K562 (cell line): ENCODE measurements around the gene NUP43. TPM values are rescaled to one million over a fixed set of nuclear protein-coding genes. Genes with fewer than 3 reads are reported as not detected.

Experiments
- ADNP ChIP-seq: fragments of 200-800 bp; sonication (Bioruptor generic); IDR thresholded peaks from 2 replicates; pipeline ENCODE4 v1.6.1; 2016; ENCODE audit warnings: missing genetic modification characterization, missing compliant biosample characterization
- CTBP1 ChIP-seq: fragments of 450-650 bp; IDR thresholded peaks from 2 replicates; pipeline ENCODE4 v1.6.1; 2016; ENCODE audit warnings: borderline replicate concordance
- ESRRA ChIP-seq: fragments of 450-650 bp; IDR thresholded peaks from 2 replicates; pipeline ENCODE4 v1.6.1; 2014; ENCODE audit warnings: low read depth, mild to moderate bottlenecking, moderate library complexity, borderline replicate concordance
- ESRRB ChIP-seq: fragments of 250-450 bp; sonication (Bioruptor Pico); IDR thresholded peaks from 2 replicates; pipeline ENCODE4 v1.5.0; 2020; ENCODE audit warnings: mild to moderate bottlenecking, moderate library complexity, borderline replicate concordance
- FOXJ3 ChIP-seq: sonication (generic); formaldehyde crosslinking; IDR thresholded peaks from 2 replicates; pipeline ENCODE4 v1.4.0; 2020; ENCODE audit warnings: mild to moderate bottlenecking, missing genetic modification reagents
- FOXK2 ChIP-seq, 2 experiments: fragments of 450-650 bp; IDR thresholded peaks in 1 of 2; conservative IDR thresholded peaks in 1 of 2; 2 replicates each; pipeline ENCODE4 v1.6.1; 2016; ENCODE audit warnings: low read depth in 2 of 2, mild to moderate bottlenecking in 1 of 2
- FUS ChIP-seq: fragments of 200-400 bp; formaldehyde crosslinking; optimal IDR thresholded peaks from 2 replicates; pipeline ENCODE3; 2017; ENCODE audit warnings: low read depth, low read length
- HNRNPH1 ChIP-seq: fragments of 200-400 bp; formaldehyde crosslinking; optimal IDR thresholded peaks from 2 replicates; pipeline ENCODE3; 2017; ENCODE audit warnings: low read depth, mild to moderate bottlenecking, low read length, moderate library complexity
- IRF2 ChIP-seq: sonication (generic); formaldehyde crosslinking; IDR thresholded peaks from 2 replicates; pipeline ENCODE4 v1.8.1; 2022; ENCODE audit warnings: mild to moderate bottlenecking, missing genetic modification reagents
- KDM5B ChIP-seq: fragments of 200-600 bp; sonication (generic); IDR thresholded peaks from 2 replicates; pipeline ENCODE4 v1.6.1; 2012; ENCODE audit warnings: low read depth, mild to moderate bottlenecking, moderate library complexity, low read length, control low read depth, inconsistent platforms; ENCODE audit not compliant: insufficient replicate concordance
- MAFF ChIP-seq: IDR thresholded peaks from 2 replicates; pipeline ENCODE4 v1.6.1; 2012; ENCODE audit warnings: low read length, improper control_type of control experiment
- MXI1 ChIP-seq: IDR thresholded peaks from 2 replicates; pipeline ENCODE4 v1.6.1; 2011; ENCODE audit warnings: low read depth, mild to moderate bottlenecking, improper control_type of control experiment, low read length
- NFE2 ChIP-seq: IDR thresholded peaks from 2 replicates; pipeline ENCODE4 v1.6.1; 2014; ENCODE audit warnings: antibody characterized with exemption, low read depth
- NFYB ChIP-seq: IDR thresholded peaks from 2 replicates; pipeline ENCODE4 v1.6.1; 2011; ENCODE audit warnings: mild to moderate bottlenecking, moderate library complexity; ENCODE audit not compliant: insufficient read length; ENCODE audit errors: extremely low read depth
- NONO ChIP-seq, 2 experiments: fragments of 200-400 bp in 1 of 2; fragments of 450-650 bp in 1 of 2; formaldehyde crosslinking in 1 of 2; IDR thresholded peaks; 2 replicates each; pipeline ENCODE4 v1.6.1; 2017; ENCODE audit warnings: low read depth in 2 of 2, mild to moderate bottlenecking in 2 of 2, moderate library complexity in 2 of 2, low read length in 1 of 2
- NRF1 ChIP-seq, 2 experiments: fragments of 450-650 bp; IDR thresholded peaks in 1 of 2; conservative IDR thresholded peaks in 1 of 2; 2 replicates each; pipeline ENCODE4 v1.6.1; 2014; ENCODE audit warnings: mild to moderate bottlenecking in 2 of 2
- PML ChIP-seq: IDR thresholded peaks from 2 replicates; pipeline ENCODE4 v1.6.1; 2012; ENCODE audit warnings: low read length, inconsistent platforms
- POLR3G ChIP-seq: IDR thresholded peaks from 2 replicates; pipeline ENCODE4 v1.6.1; 2011; ENCODE audit not compliant: insufficient read length, insufficient replicate concordance; ENCODE audit errors: extremely low read depth
- RBFOX2 ChIP-seq: fragments of 200-400 bp; formaldehyde crosslinking; IDR thresholded peaks from 2 replicates; pipeline ENCODE4 v1.6.1; 2017; ENCODE audit warnings: low read depth, mild to moderate bottlenecking, low read length, moderate library complexity
- SAFB2 ChIP-seq: fragments of 200-400 bp; formaldehyde crosslinking; IDR thresholded peaks from 2 replicates; pipeline ENCODE4 v1.6.1; 2018; ENCODE audit warnings: borderline replicate concordance, low read length, low read depth, moderate library complexity; ENCODE audit not compliant: severe bottlenecking
- SMARCC2 ChIP-seq: fragments of 450-650 bp; IDR thresholded peaks from 2 replicates; pipeline ENCODE4 v1.6.1; 2017; ENCODE audit warnings: antibody characterized with exemption, moderate library complexity, mild to moderate bottlenecking, low read depth
- SNIP1 ChIP-seq: fragments of 450-650 bp; IDR thresholded peaks from 2 replicates; pipeline ENCODE4 v1.7.1; 2017; ENCODE audit warnings: low read depth, mild to moderate bottlenecking
- ZBTB7A ChIP-seq: IDR thresholded peaks from 2 replicates; pipeline ENCODE4 v1.6.1; 2011; ENCODE audit warnings: low read depth, mild to moderate bottlenecking, low read length, moderate library complexity, borderline replicate concordance; ENCODE audit not compliant: control insufficient read depth
- ZNF644 ChIP-seq: fragments of 200-800 bp; sonication (Bioruptor generic); IDR thresholded peaks from 2 replicates; pipeline ENCODE4 v1.6.1; 2016; ENCODE audit warnings: low read depth, missing genetic modification characterization, missing compliant biosample characterization
- polyA plus RNA-seq, 8 experiments: library from polyadenylated mRNA; depleted of rRNA in 4 of 8; stranded (reverse) in 5 of 8; unstranded in 3 of 8; fragments of >200 nt; fragmentation: Nextera tagmentation in 2 of 8; fragmentation: Illumina TruSeq in 1 of 8; extraction: Ambion mirVana in 2 of 8; extraction: Trizol in 1 of 8; gene quantifications; 2 replicates each; pipeline versions ENCODE4 v1.2.1 to v1.2.3, GENCODE V29; 2011 to 2014; ENCODE audit warnings: inconsistent platforms in 1 of 8, missing spikeins in 1 of 8
- total RNA-seq, 7 experiments: library from RNA; depleted of rRNA in 6 of 7; stranded (reverse); fragments of >200 nt in 6 of 7; fragmentation: Illumina TruSeq in 2 of 7; extraction: Trizol in 2 of 7; gene quantifications; 2 replicates each; pipeline versions ENCODE4 v1.2.1 to v1.2.3, GENCODE V29; 2011 to 2021; ENCODE audit warnings: low replicate concordance in 1 of 7
- TF ChIP-seq, protein P1 (sequence below): fragments of 450-650 bp; formaldehyde crosslinking; IDR thresholded peaks from 2 replicates; pipeline ENCODE4 v1.4.0; 2020; ENCODE audit warnings: mild to moderate bottlenecking
- TF ChIP-seq, protein P2 (sequence below): fragments of 250-450 bp; sonication (Bioruptor Pico); IDR thresholded peaks from 2 replicates; pipeline ENCODE4 v1.4.0; 2020; ENCODE audit warnings: mild to moderate bottlenecking, moderate library complexity

The NUP43 gene
- total and polyA plus RNA-seq, 9 of the 15 experiments (the other 6 are each of a cell fraction or from before 2014, with no cell fraction given) = 28.9 to 136 (median 67.4) TPM

DNA sequence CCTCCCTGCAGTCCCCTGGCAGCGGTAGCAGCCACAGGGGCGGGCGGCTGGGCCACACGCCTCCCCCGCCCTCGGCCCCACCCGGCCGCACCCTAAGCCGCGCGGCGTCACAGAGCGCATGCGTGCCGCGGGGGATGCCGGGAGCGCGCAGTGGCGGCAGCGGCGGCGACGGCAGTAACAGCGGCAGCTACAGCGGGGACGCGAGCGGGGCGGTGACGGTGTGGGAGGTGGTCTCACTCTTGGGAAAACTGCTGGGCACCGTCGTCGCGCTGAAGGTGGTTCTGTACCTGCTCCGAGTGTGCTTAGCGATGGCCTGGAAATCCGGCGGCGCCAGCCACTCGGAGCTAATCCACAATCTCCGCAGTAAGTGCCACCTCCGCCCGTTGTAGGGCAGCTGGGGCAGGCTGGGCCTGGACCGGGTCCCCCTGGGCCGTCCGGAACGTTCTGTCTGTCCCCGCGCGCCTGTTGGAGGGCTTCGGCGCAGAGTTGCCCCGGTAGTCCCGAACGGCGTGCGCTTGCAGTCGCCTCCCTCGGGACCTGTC lies 3.3 kb upstream of the NUP43 start, which contains the start of gene PCMT1 (continued):
- TF ChIP-seq ESRRB (CRISPR knock-in tag) = no peak
- TF ChIP-seq SNIP1 = no peak
- TF ChIP-seq KDM5B = peak; percentile 82
- no peak for TF ChIP-seq NFYB
- peak; percentile 94 to 95 for TF ChIP-seq NRF1 (conservative IDR thresholded peaks at IDR 0.05 in 1 of 2, IDR thresholded peaks at IDR 0.05 in 1 of 2)
- TF ChIP-seq HNRNPH1 = no peak
- no peak for TF ChIP-seq MXI1
- TF ChIP-seq FUS = no peak
- peak; percentile 65; the same call in 1 of the 2 replicates for TF ChIP-seq ZBTB7A
- peak in 1 of 2 experiments; percentile 31; a peak in 1 of 4 replicates for TF ChIP-seq FOXK2 (conservative IDR thresholded peaks at IDR 0.05 in 1 of 2, IDR thresholded peaks at IDR 0.05 in 1 of 2; ENCODE audit: low read depth in 2 of 2)
- peak; percentile 82 for TF ChIP-seq PML
- no peak for TF ChIP-seq FOXJ3 (CRISPR knock-in tag)
- no peak; the same call in 1 of the 2 replicates for TF ChIP-seq SMARCC2
- peak; percentile 89 for TF ChIP-seq RBFOX2
- no peak for TF ChIP-seq ADNP (tag)
- TF ChIP-seq, protein P1, sequence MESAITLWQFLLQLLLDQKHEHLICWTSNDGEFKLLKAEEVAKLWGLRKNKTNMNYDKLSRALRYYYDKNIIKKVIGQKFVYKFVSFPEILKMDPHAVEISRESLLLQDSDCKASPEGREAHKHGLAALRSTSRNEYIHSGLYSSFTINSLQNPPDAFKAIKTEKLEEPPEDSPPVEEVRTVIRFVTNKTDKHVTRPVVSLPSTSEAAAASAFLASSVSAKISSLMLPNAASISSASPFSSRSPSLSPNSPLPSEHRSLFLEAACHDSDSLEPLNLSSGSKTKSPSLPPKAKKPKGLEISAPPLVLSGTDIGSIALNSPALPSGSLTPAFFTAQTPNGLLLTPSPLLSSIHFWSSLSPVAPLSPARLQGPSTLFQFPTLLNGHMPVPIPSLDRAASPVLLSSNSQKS (CRISPR knock-in tag) = no peak
- no peak for TF ChIP-seq POLR3G
- no peak; a peak in 1 of 4 replicates for TF ChIP-seq NONO (IDR thresholded peaks at IDR 0.05; ENCODE audit: low read depth in 2 of 2, low read length in 1 of 2)
- TF ChIP-seq SAFB2 = no peak
- TF ChIP-seq ZNF644 = no peak
- peak; percentile 34; the same call in 1 of the 2 replicates for TF ChIP-seq ESRRA
- no peak for TF ChIP-seq MAFF
- TF ChIP-seq CTBP1 = peak; percentile 89
- TF ChIP-seq IRF2 (CRISPR knock-in tag) = no peak
- TF ChIP-seq, protein P2, sequence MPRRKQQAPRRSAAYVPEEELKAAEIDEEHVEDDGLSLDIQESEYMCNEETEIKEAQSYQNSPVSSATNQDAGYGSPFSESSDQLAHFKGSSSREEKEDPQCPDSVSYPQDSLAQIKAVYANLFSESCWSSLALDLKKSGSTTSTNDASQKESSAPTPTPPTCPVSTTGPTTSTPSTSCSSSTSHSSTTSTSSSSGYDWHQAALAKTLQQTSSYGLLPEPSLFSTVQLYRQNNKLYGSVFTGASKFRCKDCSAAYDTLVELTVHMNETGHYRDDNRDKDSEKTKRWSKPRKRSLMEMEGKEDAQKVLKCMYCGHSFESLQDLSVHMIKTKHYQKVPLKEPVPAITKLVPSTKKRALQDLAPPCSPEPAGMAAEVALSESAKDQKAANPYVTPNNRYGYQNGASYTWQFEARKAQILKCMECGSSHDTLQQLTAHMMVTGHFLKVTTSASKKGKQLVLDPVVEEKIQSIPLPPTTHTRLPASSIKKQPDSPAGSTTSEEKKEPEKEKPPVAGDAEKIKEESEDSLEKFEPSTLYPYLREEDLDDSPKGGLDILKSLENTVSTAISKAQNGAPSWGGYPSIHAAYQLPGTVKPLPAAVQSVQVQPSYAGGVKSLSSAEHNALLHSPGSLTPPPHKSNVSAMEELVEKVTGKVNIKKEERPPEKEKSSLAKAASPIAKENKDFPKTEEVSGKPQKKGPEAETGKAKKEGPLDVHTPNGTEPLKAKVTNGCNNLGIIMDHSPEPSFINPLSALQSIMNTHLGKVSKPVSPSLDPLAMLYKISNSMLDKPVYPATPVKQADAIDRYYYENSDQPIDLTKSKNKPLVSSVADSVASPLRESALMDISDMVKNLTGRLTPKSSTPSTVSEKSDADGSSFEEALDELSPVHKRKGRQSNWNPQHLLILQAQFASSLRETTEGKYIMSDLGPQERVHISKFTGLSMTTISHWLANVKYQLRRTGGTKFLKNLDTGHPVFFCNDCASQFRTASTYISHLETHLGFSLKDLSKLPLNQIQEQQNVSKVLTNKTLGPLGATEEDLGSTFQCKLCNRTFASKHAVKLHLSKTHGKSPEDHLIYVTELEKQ (CRISPR knock-in tag) = no peak
- peak; percentile 59; the same call in 1 of the 2 replicates for TF ChIP-seq NFE2
